Cardiac muscle cell (in vitro differentiated cells and primary cell): ENCODE data around the gene ABCA1. TPM values are rescaled to one million over a fixed set of nuclear protein-coding genes. Genes with fewer than 3 reads are reported as not detected.
"Not testable (repeated sequence)": the region's sequence is repeated elsewhere in the genome, so short reads cannot be mapped to it uniquely, and the experiment has no call there.

Experiments
- DNase-seq, 2 donors: peaks; one replicate each; pipeline versions ENCODE4 v3.0.0 to v3.0.0-alpha.2; 2010 to 2017; ENCODE audit warnings: low read depth in 1 of 2, low spot score in 1 of 2
- H3K27ac ChIP-seq: fragments of 200-600 bp; sonication (generic); 2 replicates; pipeline ENCODE4 v1.5.1; 2016
- H3K27me3 ChIP-seq: fragments of 200-600 bp; sonication (generic); 2 replicates; pipeline ENCODE4 v1.6.0; 2016; ENCODE audit warnings: control low read depth
- H3K36me3 ChIP-seq: fragments of 200-600 bp; sonication (generic); 2 replicates; pipeline ENCODE4 v1.5.1; 2016; ENCODE audit warnings: control low read depth
- H3K4me1 ChIP-seq: fragments of 200-600 bp; sonication (generic); 2 replicates; pipeline ENCODE4 v1.8.1; 2017; ENCODE audit warnings: low read depth, mild to moderate bottlenecking, mixed run types
- H3K4me3 ChIP-seq: fragments of 200-600 bp; sonication (generic); 2 replicates; pipeline ENCODE4 v1.5.1; 2016; ENCODE audit warnings: mild to moderate bottlenecking
- H3K9me3 ChIP-seq: fragments of 200-600 bp; sonication (generic); 2 replicates; pipeline ENCODE4 v1.5.1; 2017; ENCODE audit warnings: low read depth, mild to moderate bottlenecking, control low read depth
- CTCF ChIP-seq: IDR thresholded peaks from 2 replicates; pipeline ENCODE4 v1.5.1; 2012; ENCODE audit warnings: low read depth, mild to moderate bottlenecking, low read length
- polyA plus RNA-seq: library from polyadenylated mRNA; unstranded; fragments of >200 nt; fragmentation: Nextera tagmentation; extraction: Ambion mirVana; gene quantifications from 2 replicates; pipeline ENCODE4 v1.2.1, GENCODE V29; 2016
- total RNA-seq: library from RNA; depleted of rRNA; stranded (reverse); fragments of >200 nt; gene quantifications from 2 replicates; pipeline ENCODE4 v1.2.3, GENCODE V29; 2016

The ABCA1 gene
- total and polyA plus RNA-seq, 2 experiments from 2014 or later: 2.5 to 23.0 TPM

GRCh38 chr9:104769655-104770054 lies 158.3 kb downstream of the ABCA1 start:
- no peak overlapping the region for H3K27ac ChIP-seq
- no peak for DNase-seq
- H3K36me3 ChIP-seq: no peaks in the 10 kb centered on the region
- no peaks in the 10 kb centered on the region for H3K9me3 ChIP-seq
- no peaks in the 10 kb centered on the region for H3K27me3 ChIP-seq
- H3K4me1 ChIP-seq: peaks cover 29% of the 10 kb centered on the region
- no peak overlapping the region for H3K4me3 ChIP-seq
- TF ChIP-seq CTCF: no peak

- not testable (repeated sequence) for H3K9me3 ChIP-seq, H3K4me3 ChIP-seq, H3K27ac ChIP-seq, H3K27me3 ChIP-seq, H3K36me3 ChIP-seq, DNase-seq
- peaks cover 24% of the 10 kb centered on the region for H3K4me1 ChIP-seq
Observed at GRCh38 chr9:104769029-104769428, 158.9 kb downstream of the ABCA1 start.

- no peak for TF ChIP-seq CTCF
Observed at GRCh38 chr9:104767507-104767906, 160.4 kb downstream of the ABCA1 start.

GRCh38 chr9:104766025-104766424 lies 161.9 kb downstream of the ABCA1 start:
- no peak overlapping the region for H3K27ac ChIP-seq
- H3K9me3 ChIP-seq: no peaks in the 10 kb centered on the region
- no peak for DNase-seq
- peaks cover 3% of the 10 kb centered on the region for H3K4me1 ChIP-seq
- H3K27me3 ChIP-seq: no peaks in the 10 kb centered on the region
- TF ChIP-seq CTCF: no peak
- H3K36me3 ChIP-seq: no peaks in the 10 kb centered on the region
- no peak overlapping the region for H3K4me3 ChIP-seq

More at GRCh38 chr9:104767507-104767906, 160.4 kb downstream of the ABCA1 start:
- H3K4me1 ChIP-seq: peaks cover 9% of the 10 kb centered on the region
- H3K9me3 ChIP-seq: no peaks in the 10 kb centered on the region
- no peaks in the 10 kb centered on the region for H3K36me3 ChIP-seq
- no peaks in the 10 kb centered on the region for H3K27me3 ChIP-seq
- no peak for DNase-seq
- H3K4me3 ChIP-seq: no peak overlapping the region
- no peak overlapping the region for H3K27ac ChIP-seq

GRCh38 chr9:104765138-104765537 lies 162.8 kb downstream of the ABCA1 start:
- no peak for DNase-seq
- Histone ChIP-seq H3K9me3 (no peaks in the 10 kb centered on the region), H3K4me1 (peaks cover 3% of the 10 kb centered on the region), H3K27me3 (no peaks in the 10 kb centered on the region), H3K4me3 (peak overlapping the region; percentile 56), H3K27ac (no peak overlapping the region), H3K36me3 (no peaks in the 10 kb centered on the region)
- TF ChIP-seq CTCF: no peak

DNA sequence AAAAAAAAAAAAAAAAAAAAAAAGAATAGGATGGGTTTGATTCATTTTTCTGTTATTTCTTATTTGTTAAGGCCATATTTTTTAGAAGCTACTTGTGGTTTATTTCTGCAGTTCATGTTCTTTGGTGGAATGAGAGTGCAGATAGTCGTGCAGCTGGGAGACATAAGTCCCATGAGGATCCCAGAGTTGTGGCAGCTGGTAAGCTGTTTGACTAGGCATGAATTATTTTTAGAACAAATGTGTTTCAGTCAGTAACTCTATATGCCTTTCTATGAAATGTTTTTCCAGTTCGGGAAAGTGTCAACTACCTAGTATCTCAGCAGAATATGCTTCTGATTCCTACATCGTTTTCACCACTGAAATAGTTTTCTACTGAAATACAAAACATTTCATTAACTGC lies 169.0 kb downstream of the ABCA1 start:
- peaks cover 30% of the 10 kb centered on the region for H3K36me3 ChIP-seq
- no peak for DNase-seq
- peak overlapping the region; percentile 70 for H3K27ac ChIP-seq
- H3K4me1 ChIP-seq: no peaks in the 10 kb centered on the region
- H3K27me3 ChIP-seq: no peaks in the 10 kb centered on the region
- H3K4me3 ChIP-seq: no peak overlapping the region
- H3K9me3 ChIP-seq: no peaks in the 10 kb centered on the region
- TF ChIP-seq CTCF: no peak
